B cell (primary cell): Measurements from ENCODE around the gene FHIT. TPM values are rescaled to one million over a fixed set of nuclear protein-coding genes. Genes with fewer than 3 reads are reported as not detected.

Source experiments
- ATAC-seq: fragments of 200-7000 bp; cut with Tn5 transposase; one replicate; pipeline ENCODE4 v1.10.0; 2021; ENCODE audit warnings: low read depth, mild to moderate bottlenecking, moderate number of reproducible peaks, moderate library complexity
- CTCF ChIA-PET: fragments of 350-600 bp; sonication (Branson Sonifier 250); formaldehyde crosslinking; loops from one replicate; lab custom pipeline; 2021; ENCODE audit warnings: antibody characterized with exemption, inconsistent platforms; lab: Charles Lee
- POLR2A ChIA-PET: fragments of 350-600 bp; sonication (Branson Sonifier 250); formaldehyde crosslinking; loops from one replicate; lab custom pipeline; 2021; ENCODE audit warnings: antibody characterized with exemption; lab: Charles Lee
- DNase-seq: peaks from one replicate; pipeline ENCODE4 v3.0.0; 2013
- H2AFZ ChIP-seq: 2 replicates; pipeline ENCODE4 v1.6.1; 2012; ENCODE audit warnings: mild to moderate bottlenecking, low read depth, low read length; ENCODE audit not compliant: insufficient read depth, poor library complexity, severe bottlenecking
- H3K27ac ChIP-seq, 2 donors: 1 replicate in 1 of 2; 2 replicates in 1 of 2; pipeline ENCODE4 v1.5.1; 2012 to 2013; ENCODE audit warnings: low read length in 2 of 2, mild to moderate bottlenecking in 2 of 2, moderate library complexity in 1 of 2
- H3K27me3 ChIP-seq, 4 experiments: fragments of 200-600 bp in 1 of 4; sonication (generic) in 1 of 4; replicated peaks in 1 of 4; 1 replicate in 2 of 4; 2 replicates in 2 of 4; pipeline versions ENCODE4 v1.6.1 to v1.7.0; 2013 to 2016; ENCODE audit warnings: low read length in 3 of 4, mild to moderate bottlenecking in 2 of 4, mixed read lengths in 1 of 4, moderate library complexity in 1 of 4; ENCODE audit not compliant: insufficient read depth in 4 of 4, control insufficient read depth in 3 of 4; ENCODE audit errors: control extremely low read depth in 1 of 4
- H3K36me3 ChIP-seq, 2 experiments: replicated peaks in 1 of 2; 1 replicate in 1 of 2; 2 replicates in 1 of 2; pipeline versions ENCODE4 v1.6.1 to v1.7.1; 2013; ENCODE audit warnings: low read length in 1 of 2; ENCODE audit not compliant: insufficient read depth in 2 of 2, control insufficient read depth in 1 of 2; ENCODE audit errors: control extremely low read depth in 1 of 2, extremely low read depth in 1 of 2
- H3K4me1 ChIP-seq, 2 donors: fragments of 200-600 bp in 1 of 2; sonication (generic) in 1 of 2; 1 replicate in 1 of 2; 2 replicates in 1 of 2; pipeline versions ENCODE4 v1.5.1 to v1.6.1; 2013 to 2017; ENCODE audit warnings: low read length in 2 of 2; ENCODE audit not compliant: control insufficient read depth in 2 of 2, insufficient read depth in 2 of 2
- H3K4me2 ChIP-seq: replicated peaks from 2 replicates; pipeline ENCODE3; 2012; ENCODE audit warnings: mild to moderate bottlenecking, low read depth, low read length; ENCODE audit not compliant: poor library complexity, severe bottlenecking
- H3K4me3 ChIP-seq, 5 experiments: fragments of 200-600 bp in 1 of 5; sonication (generic) in 1 of 5; 1 replicate in 3 of 5; 2 replicates in 2 of 5; pipeline versions ENCODE4 v1.5.1 to v1.7.0; 2011 to 2016; ENCODE audit warnings: low read length in 4 of 5, mild to moderate bottlenecking in 4 of 5, low read depth in 2 of 5, control low read depth in 1 of 5, moderate library complexity in 1 of 5; ENCODE audit not compliant: insufficient read depth in 1 of 5; ENCODE audit errors: control extremely low read depth in 1 of 5, extremely low read depth in 1 of 5
- H3K79me2 ChIP-seq: fragments of 200-600 bp; sonication (generic); one replicate; pipeline ENCODE4 v1.6.0; 2016; ENCODE audit warnings: low read length; ENCODE audit not compliant: control insufficient read depth, insufficient read depth
- H3K9ac ChIP-seq: fragments of 200-600 bp; sonication (generic); 2 replicates; pipeline ENCODE4 v1.6.1; 2017; ENCODE audit warnings: mild to moderate bottlenecking, low read length, moderate library complexity
- H3K9me3 ChIP-seq, 3 donors: one replicate each; pipeline versions ENCODE4 v1.6.1 to v1.7.1; 2013; ENCODE audit warnings: low read length in 2 of 3; ENCODE audit not compliant: control insufficient read depth in 2 of 3, insufficient read depth in 1 of 3; ENCODE audit errors: control extremely low read depth in 1 of 3
- H4K20me1 ChIP-seq: 2 replicates; pipeline ENCODE4 v1.6.0; 2012; ENCODE audit warnings: mild to moderate bottlenecking, low read length; ENCODE audit not compliant: insufficient read depth, control insufficient read depth, poor library complexity, severe bottlenecking
- H3K27ac Mint-ChIP-seq: one replicate; pipeline ENCODE4 v1.8.0; 2021; ENCODE audit warnings: mixed read lengths
- H3K27me3 Mint-ChIP-seq: one replicate; pipeline ENCODE4 v1.8.0; 2021; ENCODE audit warnings: mixed read lengths
- H3K4me1 Mint-ChIP-seq: one replicate; pipeline ENCODE4 v1.8.0; 2021; ENCODE audit warnings: mixed read lengths
- H3K4me3 Mint-ChIP-seq: one replicate; pipeline ENCODE4 v1.8.0; 2021; ENCODE audit warnings: mixed read lengths
- H3K9me3 Mint-ChIP-seq: one replicate; pipeline ENCODE4 v1.8.0; 2022; ENCODE audit warnings: mixed read lengths; ENCODE audit not compliant: insufficient read depth
- CTCF ChIP-seq: fragments of 200-600 bp; IDR thresholded peaks from one replicate; pipeline ENCODE4 v1.8.0; 2022; ENCODE audit warnings: antibody characterized with exemption, mild to moderate bottlenecking
- EZH2 ChIP-seq: IDR thresholded peaks from 2 replicates; pipeline ENCODE4 v1.6.1; 2012; ENCODE audit warnings: borderline replicate concordance, low read depth, mild to moderate bottlenecking, moderate library complexity, low read length; ENCODE audit not compliant: insufficient read depth, poor library complexity, severe bottlenecking
- WGBS: methylation state at CpG from one replicate; pipeline ENCODE4 v1.1.5; 2013; ENCODE audit warnings: missing lambda C conversion rate; ENCODE audit not compliant: insufficient coverage; 5-methylcytosine and 5-hydroxymethylcytosine counted together
- intact Hi-C: fragments of 100-400 bp; cut with micrococcal nuclease; formaldehyde crosslinking; loops from one replicate; pipeline ENCODE4 v1.10.0; 2022
- polyA plus RNA-seq: library from polyadenylated mRNA; depleted of rRNA; stranded (reverse); fragments of >200 nt; gene quantifications from 2 replicates; pipeline ENCODE4 v1.2.3, GENCODE V29; 2012
- total RNA-seq, 2 donors: library from RNA; stranded (reverse); fragments of 120-200 nt in 1 of 2; gene quantifications; 1 replicate in 1 of 2; 2 replicates in 1 of 2; pipeline versions ENCODE4 v1.2.3 to v1.2.4, GENCODE V29; 2013 to 2022

Gene FHIT
- total and polyA plus RNA-seq, 2 donors (not counting 1 experiment from before 2014, with no cell fraction given), result 1.7 to 7.8 TPM

DNA sequence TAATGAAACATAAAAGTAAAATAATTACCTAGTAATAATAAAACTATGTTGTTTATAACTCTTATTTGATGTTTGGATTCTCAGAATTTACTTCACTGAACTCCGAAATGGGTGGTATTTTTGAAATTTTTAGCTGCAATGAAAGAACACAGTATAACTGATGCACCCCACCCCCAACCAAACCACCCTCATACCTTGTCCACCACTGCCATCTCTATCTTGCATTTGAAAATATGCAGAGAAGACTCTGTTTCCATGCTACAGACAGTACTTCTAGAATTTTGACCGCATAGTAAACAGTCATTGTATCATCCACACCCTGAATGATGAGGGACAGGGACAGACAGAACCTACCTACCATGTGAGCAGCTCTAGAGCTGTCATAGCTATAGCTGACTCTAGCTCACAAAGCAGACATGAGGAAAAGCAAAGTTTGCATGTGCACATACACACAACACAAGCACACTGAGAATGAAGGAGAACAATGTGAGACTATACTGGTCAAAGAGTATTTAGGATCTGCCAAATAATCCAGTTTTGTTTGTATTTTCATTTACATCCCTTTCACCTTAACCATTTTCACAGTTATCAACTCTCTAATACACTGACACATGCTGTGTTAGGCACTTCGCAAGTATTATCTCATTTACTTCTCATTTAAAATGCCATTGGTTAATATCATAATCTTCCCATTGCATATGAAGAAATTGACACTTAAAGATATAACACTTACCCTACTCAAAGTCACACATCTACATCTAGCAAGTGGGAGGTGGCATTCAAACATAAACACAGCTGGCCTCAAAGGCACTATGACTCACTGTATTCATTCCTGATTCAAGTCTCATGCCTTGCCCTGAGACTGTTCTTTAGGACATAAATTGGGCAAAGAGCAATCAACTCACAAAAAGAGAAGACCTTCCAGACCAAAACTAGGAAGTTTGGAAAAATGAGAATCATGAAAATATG lies 1186.8 kb downstream of the FHIT start:
- Histone ChIP-seq H3K36me3 (no peaks in the 10 kb centered on the region), H2AFZ (no peak overlapping the region), H4K20me1 (no peaks in the 10 kb centered on the region), H3K9ac (no peak overlapping the region), H3K79me2 (no peaks in the 10 kb centered on the region), H3K4me1 (no peaks in the 10 kb centered on the region), H3K27me3 (no peaks in the 10 kb centered on the region), H3K4me2 (no peak overlapping the region), H3K9me3 (no peaks in the 10 kb centered on the region), H3K4me3 (no peak overlapping the region), H3K27ac (no peak overlapping the region)
- H3K27ac Mint-ChIP-seq, result no peak overlapping the region
- POLR2A ChIA-PET, result no interaction called here
- H3K4me3 Mint-ChIP-seq, result no peak overlapping the region
- 100% methylated on average over 1 of the region's 3 CpGs for WGBS
- DNase-seq, result no peak
- peaks cover 3% of the 10 kb centered on the region for H3K27me3 Mint-ChIP-seq
- ATAC-seq, result no peak
- CTCF ChIA-PET, result no interaction called here
- intact Hi-C loops, result no loop called here
- no peak for TF ChIP-seq EZH2
- no peak for TF ChIP-seq CTCF
- no peaks in the 10 kb centered on the region for H3K9me3 Mint-ChIP-seq
- no peaks in the 10 kb centered on the region for H3K4me1 Mint-ChIP-seq

GRCh38 chr3:60056404-60056803 lies 1194.8 kb downstream of the FHIT start:
- no peak overlapping the region for H3K27ac ChIP-seq

More at GRCh38 chr3:60056404-60056803, 1194.8 kb downstream of the FHIT start:
- Histone ChIP-seq H3K36me3 (no peaks in the 10 kb centered on the region), H4K20me1 (no peaks in the 10 kb centered on the region), H3K27me3 (no peaks in the 10 kb centered on the region), H3K9ac (no peak overlapping the region), H3K9me3 (peaks cover 0 to 3% (median 0%) of the 10 kb centered on the region in 3 donors), H3K79me2 (no peaks in the 10 kb centered on the region), H3K4me1 (no peaks in the 10 kb centered on the region), H3K4me3 (no peak overlapping the region), H3K4me2 (no peak overlapping the region), H2AFZ (no peak overlapping the region)
- no peaks in the 10 kb centered on the region for H3K4me1 Mint-ChIP-seq
- H3K9me3 Mint-ChIP-seq, result peaks cover 8% of the 10 kb centered on the region
- DNase-seq, result no peak
- H3K27ac Mint-ChIP-seq, result no peak overlapping the region
- POLR2A ChIA-PET, result no interaction called here
- CTCF ChIA-PET, result interaction anchor here (0.6 kb wide), 1 partner anchor 923 kb away, joined by 3 read pairs; no protein-coding TSS in a partner anchor
- no peak overlapping the region for H3K4me3 Mint-ChIP-seq
- TF ChIP-seq EZH2 (no peak), CTCF (no peak)
- peaks cover 4% of the 10 kb centered on the region for H3K27me3 Mint-ChIP-seq
- ATAC-seq, result no peak
- WGBS, result 50% methylated on average over 2 of the region's 4 CpGs
- intact Hi-C loops, result no loop called here
